Measurements from ENCODE around the gene PADI3.

Gene PADI3

GRCh38 chr1:17233675-17234320 is 15.1 kb upstream of the PADI3 start:
- TF ChIP-seq MAX (IDR thresholded peaks at IDR 0.05; ENCODE audit: low read depth, low read length) (peak; percentile 84), POLR2A (IDR thresholded peaks at IDR 0.05; ENCODE audit: extremely low read depth, insufficient read length) (no peak), CTCF (IDR thresholded peaks at IDR 0.05; ENCODE audit: low read depth, low read length) (no peak), MYC (IDR thresholded peaks at IDR 0.05; ENCODE audit: low read depth, low read length) (peak; percentile 75; the same call in 1 of the 2 replicates)
- peak; percentile 74 for DNase-seq (ENCODE audit: low read depth)
- no peak overlapping the region for H3K4me3 ChIP-seq (ENCODE audit: low read depth, low read length)

- no peak for DNase-seq (ENCODE audit: low read depth)
- TF ChIP-seq MYC (IDR thresholded peaks at IDR 0.05; ENCODE audit: low read depth, low read length), result no peak
- TF ChIP-seq MAX (IDR thresholded peaks at IDR 0.05; ENCODE audit: low read depth, low read length), result no peak
- no peak for TF ChIP-seq POLR2A (IDR thresholded peaks at IDR 0.05; ENCODE audit: extremely low read depth, insufficient read length)
- no peak for TF ChIP-seq CTCF (IDR thresholded peaks at IDR 0.05; ENCODE audit: low read depth, low read length)
- H3K4me3 ChIP-seq (ENCODE audit: low read depth, low read length), result no peak overlapping the region
Observed at GRCh38 chr1:17234405-17234804, 14.5 kb upstream of the PADI3 start.

GRCh38 chr1:17235135-17235885 is 13.6 kb upstream of the PADI3 start:
- TF ChIP-seq POLR2A (IDR thresholded peaks at IDR 0.05; ENCODE audit: extremely low read depth, insufficient read length) (no peak), MAX (IDR thresholded peaks at IDR 0.05; ENCODE audit: low read depth, low read length) (no peak), MYC (IDR thresholded peaks at IDR 0.05; ENCODE audit: low read depth, low read length) (no peak)
- H3K4me3 ChIP-seq (ENCODE audit: low read depth, low read length), result no peak overlapping the region
- no peak for DNase-seq (ENCODE audit: low read depth)

GRCh38 chr1:17236779-17237560 is 11.9 kb upstream of the PADI3 start:
- no peak overlapping the region for H3K4me3 ChIP-seq (ENCODE audit: low read depth, low read length)
- peak; percentile 70 for TF ChIP-seq CTCF (IDR thresholded peaks at IDR 0.05; ENCODE audit: low read depth, low read length)
- peak; percentile 76 for TF ChIP-seq MAX (IDR thresholded peaks at IDR 0.05; ENCODE audit: low read depth, low read length)
- peak; percentile 73 for TF ChIP-seq MYC (IDR thresholded peaks at IDR 0.05; ENCODE audit: low read depth, low read length)
- no peak for TF ChIP-seq POLR2A (IDR thresholded peaks at IDR 0.05; ENCODE audit: extremely low read depth, insufficient read length)

GRCh38 chr1:17237561-17237903 is 11.4 kb upstream of the PADI3 start:
- no peak for TF ChIP-seq CTCF (IDR thresholded peaks at IDR 0.05; ENCODE audit: low read depth, low read length)
- TF ChIP-seq MYC (IDR thresholded peaks at IDR 0.05; ENCODE audit: low read depth, low read length), result no peak
- TF ChIP-seq MAX (IDR thresholded peaks at IDR 0.05; ENCODE audit: low read depth, low read length), result no peak
- no peak for TF ChIP-seq POLR2A (IDR thresholded peaks at IDR 0.05; ENCODE audit: extremely low read depth, insufficient read length)
- DNase-seq (ENCODE audit: low read depth), result no peak
- H3K4me3 ChIP-seq (ENCODE audit: low read depth, low read length), result no peak overlapping the region

More at GRCh38 chr1:17236779-17237560, 11.9 kb upstream of the PADI3 start:
- peak; percentile 84 for DNase-seq (ENCODE audit: low read depth)
